ENCODE measurements around the gene FERMT3. TPM values are rescaled to one million over a fixed set of nuclear protein-coding genes. Genes with fewer than 3 reads are reported as not detected.

Gene FERMT3
- total and polyA plus RNA-seq, 4 donors = 17.4 to 182 (median 84.5) TPM

- Histone ChIP-seq H3K4me1 (ENCODE audit: control insufficient read depth in 5 of 5, insufficient read depth in 5 of 5, low read length in 5 of 5) (peaks cover 0 to 32% (median 9%) of the 10 kb centered on the region in 5 donors), H3K9ac (ENCODE audit: insufficient read depth in 1 of 2, low read length in 2 of 2) (no peak overlapping the region), H3K27me3 (ENCODE audit: control insufficient read depth in 3 of 3, insufficient read depth in 3 of 3, low read length in 2 of 3) (no peaks in the 10 kb centered on the region), H3K4me3 (no peak overlapping the region), H3K36me3 (ENCODE audit: control insufficient read depth in 4 of 4, insufficient read depth in 4 of 4, low read length in 4 of 4) (peaks cover 0 to 2% (median 0%) of the 10 kb centered on the region in 4 donors), H3K9me3 (ENCODE audit: control insufficient read depth in 4 of 4, insufficient read depth in 3 of 4, low read length in 3 of 4) (no peaks in the 10 kb centered on the region), H3K27ac (ENCODE audit: low read depth in 1 of 2, low read length in 1 of 2) (peak overlapping the region in 1 of 2 donors; percentile 9)
- no peak for TF ChIP-seq CTCF (IDR thresholded peaks at IDR 0.05; ENCODE audit: control extremely low read depth, extremely low read depth)
- DNase-seq (no peak), ATAC-seq (ENCODE audit: insufficient read depth, low FRiP score) (no peak)
- 83 to 87% methylated on average over 15 of the region's 15 CpGs for WGBS, 2 donors
Measured at GRCh38 chr11:64232182-64232966, 25.9 kb downstream of the FERMT3 start.

GRCh38 chr11:64232967-64233315 lies 26.4 kb downstream of the FERMT3 start:
- 82 to 93% methylated on average over 8 of the region's 8 CpGs for WGBS, 2 donors
- Histone ChIP-seq H3K4me1 (ENCODE audit: control insufficient read depth in 5 of 5, insufficient read depth in 5 of 5, low read length in 5 of 5) (peaks cover 0 to 29% (median 12%) of the 10 kb centered on the region in 5 donors), H3K4me3 (no peak overlapping the region), H3K9me3 (ENCODE audit: control insufficient read depth in 4 of 4, insufficient read depth in 3 of 4, low read length in 3 of 4) (no peaks in the 10 kb centered on the region), H3K36me3 (ENCODE audit: control insufficient read depth in 4 of 4, insufficient read depth in 4 of 4, low read length in 4 of 4) (peaks cover 0 to 6% (median 2%) of the 10 kb centered on the region in 4 donors), H3K27ac (ENCODE audit: low read depth in 1 of 2, low read length in 1 of 2) (no peak overlapping the region), H3K27me3 (ENCODE audit: control insufficient read depth in 3 of 3, insufficient read depth in 3 of 3, low read length in 2 of 3) (no peaks in the 10 kb centered on the region), H3K9ac (ENCODE audit: insufficient read depth in 1 of 2, low read length in 2 of 2) (no peak overlapping the region)
- DNase-seq (no peak), ATAC-seq (ENCODE audit: insufficient read depth, low FRiP score) (no peak)
- TF ChIP-seq CTCF (IDR thresholded peaks at IDR 0.05; ENCODE audit: control extremely low read depth, extremely low read depth) = no peak

- Histone ChIP-seq H3K9ac (ENCODE audit: insufficient read depth in 1 of 2, low read length in 2 of 2) (peak within 1 kb of the TSS in 1 of 2 donors; percentile 62), H3K4me1 (ENCODE audit: control insufficient read depth in 5 of 5, insufficient read depth in 5 of 5, low read length in 5 of 5) (peaks cover 0 to 29% (median 12%) of the 10 kb centered on the region in 5 donors), H3K27me3 (ENCODE audit: control insufficient read depth in 3 of 3, insufficient read depth in 3 of 3, low read length in 2 of 3) (no peaks in the 10 kb centered on the region), H3K9me3 (ENCODE audit: control insufficient read depth in 4 of 4, insufficient read depth in 3 of 4, low read length in 3 of 4) (no peaks in the 10 kb centered on the region), H3K36me3 (ENCODE audit: control insufficient read depth in 4 of 4, insufficient read depth in 4 of 4, low read length in 4 of 4) (peaks cover 0 to 13% (median 5%) of the 10 kb centered on the region in 4 donors), H3K4me3 (peak within 1 kb of the TSS; percentile 69), H3K27ac (ENCODE audit: low read depth in 1 of 2, low read length in 1 of 2) (peak within 1 kb of the TSS; percentile 68 to 86)
- ATAC-seq (ENCODE audit: insufficient read depth, low FRiP score) (peak; percentile 73), DNase-seq (peak; percentile 74 to 82 (median 77))
- WGBS, 2 donors = 4 to 16% methylated on average over 35 to 62 of the region's 62 CpGs
- TF ChIP-seq CTCF (IDR thresholded peaks at IDR 0.05; ENCODE audit: control extremely low read depth, extremely low read depth) = no peak
Measured at GRCh38 chr11:64233913-64234586, 27.5 kb downstream of the FERMT3 start, which contains the start of gene VEGFB. VEGFB (plus strand) TSS chr11:64234584; CDS start chr11:64234834, 250 bp downstream.

All from lung (tissue), 12 donors.